ENCODE measurements around the gene CACNA1B.
"Not testable (repeated sequence)": the region's sequence is repeated elsewhere in the genome, so short reads cannot be mapped to it uniquely, and the experiment has no call there.

CACNA1B gene

DNA sequence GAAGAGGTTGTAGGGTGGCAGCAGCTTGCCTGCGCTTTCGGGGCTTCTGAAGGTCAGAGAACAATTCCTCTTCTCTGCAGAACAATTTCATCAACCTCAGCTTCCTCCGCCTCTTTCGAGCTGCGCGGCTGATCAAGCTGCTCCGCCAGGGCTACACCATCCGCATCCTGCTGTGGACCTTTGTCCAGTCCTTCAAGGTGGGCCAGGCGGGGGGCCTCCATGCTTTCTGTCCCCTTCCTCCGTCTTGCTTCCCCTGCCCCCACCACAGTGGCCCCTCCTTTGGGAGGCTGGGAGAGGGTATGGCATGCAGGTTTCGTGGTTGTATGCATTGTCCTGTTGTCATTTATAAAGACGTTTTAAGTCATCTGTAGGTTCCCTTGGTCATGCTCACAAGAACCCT, 195.8 kb downstream of the CACNA1B start:
- no peak for DNase-seq (ENCODE audit: low read depth, low spot score)

- DNase-seq (ENCODE audit: low read depth, low spot score), result no peak
These were observed 196.2 kb downstream of the CACNA1B start for GRCh38 chr9:138073808-138074207.

GRCh38 chr9:138074516-138074915, 196.9 kb downstream of the CACNA1B start:
- no peak for DNase-seq (ENCODE audit: low read depth, low spot score)

GRCh38 chr9:138075496-138075895, 197.9 kb downstream of the CACNA1B start:
- DNase-seq (ENCODE audit: low read depth, low spot score), result no peak

- DNase-seq (ENCODE audit: low read depth, low spot score), result no peak
These were observed 198.5 kb downstream of the CACNA1B start for GRCh38 chr9:138075961-138076649.

- DNase-seq (ENCODE audit: low read depth, low spot score), result no peak
These were observed 199.0 kb downstream of the CACNA1B start for GRCh38 chr9:138076650-138077009.

DNA sequence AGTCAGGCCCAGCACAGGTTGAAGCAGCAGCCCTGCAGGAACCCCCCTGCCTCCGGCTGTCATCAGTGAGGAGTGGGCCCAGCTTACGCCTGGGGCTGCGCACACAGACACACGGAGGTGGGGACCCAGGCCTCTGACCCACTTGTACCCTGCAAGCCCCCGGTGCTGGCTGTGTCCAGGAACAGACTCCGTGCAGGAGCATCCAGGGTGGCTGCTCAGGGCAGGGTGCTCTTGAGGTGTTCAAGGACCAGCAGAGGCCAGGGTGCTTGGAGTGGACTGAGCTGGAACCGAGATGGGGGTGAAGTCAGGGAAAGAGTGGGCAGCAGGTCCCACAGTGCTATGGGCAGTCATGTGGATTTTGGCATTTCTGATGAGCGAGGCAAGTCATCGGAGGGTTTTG, 199.5 kb downstream of the CACNA1B start:
- no peak for DNase-seq (ENCODE audit: low read depth, low spot score)

- DNase-seq (ENCODE audit: low read depth, low spot score), result no peak
These were observed 200.4 kb downstream of the CACNA1B start for GRCh38 chr9:138077898-138078540.

DNA sequence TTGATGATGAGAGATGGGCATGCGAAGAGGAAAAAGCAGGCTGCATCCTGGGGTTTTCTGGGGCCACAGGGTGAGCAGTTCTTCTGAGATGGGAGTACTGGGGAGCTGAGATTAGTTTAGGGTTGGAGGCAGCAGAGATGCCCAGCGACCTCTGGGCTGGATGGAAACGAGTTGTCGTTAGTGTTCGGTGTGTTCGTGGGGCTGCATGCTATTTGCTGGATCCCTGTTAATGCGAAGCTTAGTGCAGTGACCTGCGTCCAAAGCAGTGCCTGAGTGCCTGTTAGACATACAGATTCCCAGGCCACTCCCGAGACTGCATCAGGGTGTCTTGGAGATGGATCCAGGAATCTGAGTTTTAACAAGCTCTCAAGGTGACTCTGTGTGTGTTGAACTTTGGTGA, 201.3 kb downstream of the CACNA1B start:
- DNase-seq (ENCODE audit: low read depth, low spot score), result no peak

DNA sequence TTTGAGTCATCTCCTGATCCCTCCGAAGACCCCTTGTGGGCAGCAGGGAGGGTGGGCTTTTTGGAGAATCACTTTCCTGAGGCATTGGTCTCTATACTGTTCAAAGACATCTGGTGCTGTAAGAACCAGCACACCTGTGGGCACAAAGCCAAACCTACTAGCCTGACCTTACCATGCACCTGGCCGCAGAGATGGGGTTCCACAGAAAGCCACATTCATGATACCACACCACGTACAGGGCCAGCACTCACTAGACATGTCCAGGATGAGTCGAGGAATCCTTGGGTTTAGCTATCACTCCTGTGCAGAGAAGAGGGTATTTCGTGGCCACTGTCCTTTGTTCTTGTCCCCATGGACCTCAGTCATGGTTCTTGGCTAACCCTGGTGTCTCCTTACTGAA, 203.4 kb downstream of the CACNA1B start:
- no peak for DNase-seq (ENCODE audit: low read depth, low spot score)

DNA sequence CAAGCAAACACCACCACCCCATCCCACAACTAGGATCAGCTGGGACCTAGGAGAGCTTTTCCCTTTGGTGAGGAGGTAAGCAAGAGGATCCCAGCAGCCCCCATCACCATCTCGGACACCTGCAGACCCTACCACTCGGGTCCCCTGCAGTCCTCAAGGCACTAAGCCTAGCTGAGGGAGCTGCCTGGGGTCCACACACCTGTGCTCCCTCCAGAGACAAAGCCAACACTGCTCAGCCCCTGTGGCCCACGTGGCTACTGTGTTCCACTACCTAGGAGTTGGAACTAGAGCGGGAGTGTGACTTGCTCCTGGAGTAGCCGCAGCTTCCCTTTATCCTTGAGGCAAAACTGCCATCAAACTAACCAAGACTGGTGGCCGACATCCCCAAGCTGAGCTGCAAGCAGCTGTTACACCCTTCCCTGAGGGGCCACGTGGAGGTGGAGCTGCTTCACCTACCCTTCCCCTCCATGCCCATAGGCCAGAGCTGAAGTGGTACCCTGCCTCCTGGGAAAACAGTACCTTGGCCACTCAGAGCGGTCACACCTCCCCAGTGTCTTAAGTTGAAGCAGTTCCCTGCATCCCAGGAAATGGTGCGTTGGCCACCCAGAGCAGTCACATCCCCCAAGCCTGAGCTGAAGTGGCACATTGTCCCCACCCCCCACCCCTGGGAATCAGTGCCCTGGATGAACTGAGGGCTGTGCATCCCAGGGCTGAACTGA, 205.5 kb downstream of the CACNA1B start:
- DNase-seq (ENCODE audit: low read depth, low spot score), result no peak

DNA sequence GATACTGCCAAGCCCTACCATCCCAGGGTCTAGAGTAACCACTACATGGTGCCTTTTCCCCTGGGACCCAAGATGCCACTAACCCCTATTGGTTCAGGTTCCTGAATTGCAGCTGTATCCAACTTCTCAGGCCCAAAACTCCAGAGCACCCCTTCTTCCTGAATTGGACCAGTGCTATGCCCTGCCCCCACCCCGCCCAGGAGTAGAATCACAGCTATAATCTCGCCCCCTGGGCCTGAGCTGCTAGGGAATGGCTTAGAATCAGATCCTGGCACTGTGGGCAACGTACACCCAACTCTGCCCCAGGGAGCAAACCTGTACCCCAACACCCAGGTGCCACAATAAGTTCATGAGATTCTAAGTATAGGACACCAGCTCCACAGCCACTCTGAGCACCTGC, 206.3 kb downstream of the CACNA1B start:
- DNase-seq (ENCODE audit: low read depth, low spot score), result no peak

GRCh38 chr9:138085568-138085967, 208.0 kb downstream of the CACNA1B start:
- no peak for DNase-seq (ENCODE audit: low read depth, low spot score)

DNA sequence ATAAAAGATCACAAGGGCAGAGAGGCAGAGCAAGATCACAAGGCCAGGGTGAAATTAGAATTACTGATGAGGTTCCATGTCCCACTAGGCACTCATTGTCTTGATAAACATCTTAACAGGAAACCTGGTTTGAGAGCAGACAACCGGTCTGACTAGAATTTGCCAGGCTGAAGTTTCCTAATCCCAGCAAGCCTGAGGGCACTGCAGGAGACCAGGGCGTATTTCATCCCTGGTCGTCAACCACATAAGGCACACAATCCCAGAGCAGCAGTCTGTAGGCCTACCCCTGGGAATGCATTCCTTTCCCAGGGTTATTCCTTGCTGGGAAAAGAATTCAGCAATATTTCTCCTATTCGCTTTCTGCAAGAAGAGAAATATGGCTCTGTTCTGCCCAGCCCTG, 214.5 kb downstream of the CACNA1B start:
- not testable (repeated sequence) for DNase-seq (ENCODE audit: low read depth, low spot score)

- no peak for DNase-seq (ENCODE audit: low read depth, low spot score)
These were observed 216.4 kb downstream of the CACNA1B start for GRCh38 chr9:138094028-138094427.

DNA sequence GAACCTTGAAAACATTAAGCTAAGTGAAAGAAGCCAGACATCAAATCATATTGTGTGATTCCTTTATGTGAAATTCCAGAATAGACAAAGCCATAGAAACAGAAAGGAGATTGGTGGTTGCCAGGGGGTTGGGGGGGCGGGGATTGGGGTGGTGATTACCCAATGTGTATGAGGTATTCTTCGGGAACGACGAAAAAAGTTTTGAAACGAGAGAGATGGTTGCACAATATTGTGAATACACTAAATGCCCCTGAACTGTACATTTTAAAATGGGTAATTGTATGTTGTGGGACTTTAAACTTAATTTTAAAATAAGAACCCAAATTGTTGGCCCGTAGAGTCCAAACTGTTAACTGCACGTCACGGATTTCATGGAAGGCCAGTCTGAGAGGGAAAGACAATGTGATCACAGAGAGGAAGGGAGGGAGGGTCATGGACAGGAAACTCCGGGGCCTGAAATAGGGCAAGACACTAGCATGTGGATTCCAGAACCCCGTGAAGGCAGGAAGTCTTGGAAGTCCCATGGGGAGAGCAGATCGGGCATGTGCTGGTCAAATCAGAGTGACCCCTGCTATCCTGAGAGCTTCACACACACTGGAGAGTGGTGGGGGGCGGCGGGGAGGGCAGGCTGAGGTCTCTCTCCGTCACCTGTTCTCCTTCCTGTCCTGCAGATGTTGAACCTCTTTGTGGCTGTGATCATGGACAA, 218.4 kb downstream of the CACNA1B start:
- no peak for DNase-seq (ENCODE audit: low read depth, low spot score)

GRCh38 chr9:138096519-138096845, 218.9 kb downstream of the CACNA1B start:
- DNase-seq (ENCODE audit: low read depth, low spot score), result no peak

DNA sequence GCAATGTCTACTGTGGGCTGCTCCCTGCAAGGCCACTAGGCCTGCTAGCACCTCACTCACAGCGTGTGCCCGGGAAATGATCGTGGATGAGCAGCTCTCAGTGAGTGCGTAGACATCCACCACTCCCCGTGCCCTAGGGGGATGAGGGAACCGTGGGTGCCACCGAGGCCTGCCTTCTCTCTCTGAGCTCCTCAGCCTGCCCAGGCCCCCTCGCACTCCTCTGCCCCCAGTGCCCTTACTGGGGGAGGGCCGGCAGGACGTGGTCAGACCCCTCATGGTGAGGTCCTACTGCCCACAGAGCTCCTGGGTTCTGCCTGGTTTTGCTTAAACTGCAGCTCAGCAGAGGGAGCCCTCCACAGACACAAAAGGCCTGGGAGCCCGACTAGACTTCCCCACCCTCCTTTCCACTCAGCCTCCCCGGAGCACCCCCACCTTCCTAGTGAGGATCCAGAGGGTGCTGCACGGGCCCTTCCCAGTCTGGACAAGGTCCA, 220.0 kb downstream of the CACNA1B start:
- no peak for DNase-seq (ENCODE audit: low read depth, low spot score)

DNA sequence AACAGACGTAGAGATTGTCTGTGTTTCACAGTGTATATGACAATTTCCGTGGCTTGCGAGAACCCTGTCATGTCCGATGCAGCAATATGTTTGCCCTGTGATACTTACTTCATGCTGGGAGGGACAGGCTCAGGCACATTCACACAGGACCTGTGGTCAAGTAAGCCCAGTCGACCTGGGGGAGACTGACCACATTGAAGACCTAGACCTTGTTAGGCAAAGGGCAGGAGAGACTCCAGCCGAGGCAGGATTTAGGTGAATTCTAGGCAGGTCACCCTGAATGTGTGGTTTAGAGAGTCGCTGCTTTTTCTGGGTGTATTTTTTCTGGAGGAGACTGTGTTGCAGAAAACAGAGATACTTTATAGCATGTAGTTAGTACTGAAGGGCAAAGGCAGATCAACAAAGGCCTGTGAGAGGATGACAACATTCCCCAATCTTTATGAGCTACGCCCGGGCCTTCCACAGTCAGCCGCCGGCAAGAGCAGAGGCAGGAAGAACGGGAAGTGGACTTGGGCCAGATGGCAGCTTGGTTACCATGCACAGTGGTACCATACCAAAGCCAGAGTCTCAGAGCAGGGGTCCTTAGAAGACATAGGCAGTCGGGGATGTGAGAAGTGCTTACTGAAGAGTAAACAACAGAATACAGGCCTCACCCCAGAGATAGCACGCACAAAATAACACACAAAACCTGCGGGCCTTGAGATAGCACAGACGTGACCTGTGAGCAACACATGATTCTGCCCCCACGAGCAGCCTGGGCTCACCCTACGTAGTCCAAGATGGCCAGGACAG, 220.7 kb downstream of the CACNA1B start:
- no peak for DNase-seq (ENCODE audit: low read depth, low spot score)

GRCh38 chr9:138098908-138099791, 221.6 kb downstream of the CACNA1B start:
- no peak for DNase-seq (ENCODE audit: low read depth, low spot score)

Data from brain pericyte (primary cell).